Activated naive CD4-positive, alpha-beta T cell treated with anti-CD3 and anti-CD28 coated beads, Interleukin-2, amount 50 U/mL, for 16 hours (primary cell): Measurements from ENCODE around the gene MESP1.
A peak's percentile ranks its signal among the peaks of the same experiment; 100 is the strongest.
"Not testable (repeated sequence)": the region's sequence is repeated elsewhere in the genome, so short reads cannot be mapped to it uniquely, and the experiment has no call there.

Source experiments
- DNase-seq: peaks from one replicate; pipeline ENCODE4 v3.0.0-alpha.2; 2020

The MESP1 gene

GRCh38 chr15:89750560-89751542, at the start of gene MESP1:
TSS of gene MESP1 (minus strand) at chr15:89751249. CDS start at chr15:89751231, 18 bp downstream.
- DNase-seq: peak; percentile 86

- no peak for DNase-seq
Measured at GRCh38 chr15:89799918-89800498, 49.0 kb upstream of the MESP1 start.

- no peak for DNase-seq
Measured at GRCh38 chr15:89799011-89799911, 48.2 kb upstream of the MESP1 start.

GRCh38 chr15:89797678-89798201, 46.7 kb upstream of the MESP1 start:
- no peak for DNase-seq

GRCh38 chr15:89795996-89796395, 44.9 kb upstream of the MESP1 start:
- no peak for DNase-seq

GRCh38 chr15:89794627-89795241, 43.7 kb upstream of the MESP1 start:
- DNase-seq: no peak

GRCh38 chr15:89792106-89792805, 41.2 kb upstream of the MESP1 start:
- no peak for DNase-seq

- no peak for DNase-seq
Measured at GRCh38 chr15:89790661-89791060, 39.6 kb upstream of the MESP1 start.

- DNase-seq: no peak
Measured at GRCh38 chr15:89790206-89790605, 39.2 kb upstream of the MESP1 start.

- DNase-seq: not testable (repeated sequence)
Measured at GRCh38 chr15:89788585-89788984, 37.5 kb upstream of the MESP1 start.

GRCh38 chr15:89787944-89788343, 36.9 kb upstream of the MESP1 start:
- DNase-seq: no peak

- no peak for DNase-seq
Measured at GRCh38 chr15:89785774-89786140, 34.7 kb upstream of the MESP1 start.

GRCh38 chr15:89785064-89785773, 34.2 kb upstream of the MESP1 start:
- DNase-seq: no peak

- no peak for DNase-seq
Measured at GRCh38 chr15:89784686-89784960, 33.6 kb upstream of the MESP1 start.

GRCh38 chr15:89783861-89784685, 33.0 kb upstream of the MESP1 start:
- DNase-seq: no peak

- no peak for DNase-seq
Measured at GRCh38 chr15:89783111-89783860, 32.2 kb upstream of the MESP1 start.

GRCh38 chr15:89782619-89782950, 31.5 kb upstream of the MESP1 start:
- DNase-seq: not testable (repeated sequence)

GRCh38 chr15:89781891-89782618, 31.0 kb upstream of the MESP1 start:
- no peak for DNase-seq

- DNase-seq: no peak
Measured at GRCh38 chr15:89781055-89781454, 30.0 kb upstream of the MESP1 start.
